Measurements from ENCODE around the gene PFN2. TPM values are rescaled to one million over a fixed set of nuclear protein-coding genes. Genes with fewer than 3 reads are reported as not detected.
A peak's percentile ranks its signal among the peaks of the same experiment; 100 is the strongest.

The PFN2 gene
- polyA plus RNA-seq, 1 experiment = 659 TPM

- ChIA-PET CTCF (interaction anchor here (0.7 to 5.4 kb wide), 12 partner anchors 10 to 528 kb away, joined by 3 to 96 read pairs (median 10); no protein-coding TSS in a partner anchor), POLR2A (interaction anchor here (2.0 to 2.2 kb wide), 2 partner anchors 179 to 216 kb away, joined by 5 to 8 read pairs; no protein-coding TSS in a partner anchor)
- Histone ChIP-seq H3K9me3 (ENCODE audit: control insufficient read depth, insufficient read depth, low read length) (no peaks in the 10 kb centered on the region), H3K27ac (ENCODE audit: low read depth, low read length) (no peak overlapping the region), H3K27me3 (ENCODE audit: control insufficient read depth, insufficient read depth, low read length) (no peaks in the 10 kb centered on the region), H3K4me3 (ENCODE audit: low read depth, low read length) (peak overlapping the region; percentile 78)
- no peak for DNase-seq (ENCODE audit: low read depth, low spot score)
- no peak for TF ChIP-seq CTCF (IDR thresholded peaks at IDR 0.05; ENCODE audit: low read depth, low read length)
Observed at GRCh38 chr3:149968216-149968615, 2.5 kb downstream of the PFN2 start.

GRCh38 chr3:149967086-149967685 lies 3.5 kb downstream of the PFN2 start:
- POLR2A ChIA-PET = interaction anchor here (1.1 to 2.2 kb wide), 4 partner anchors 112 to 442 kb away, joined by 3 to 8 read pairs (median 4); no protein-coding TSS in a partner anchor
- no peaks in the 10 kb centered on the region for H3K27me3 ChIP-seq (ENCODE audit: control insufficient read depth, insufficient read depth, low read length)
- CTCF ChIA-PET = interaction anchor here (0.5 to 5.4 kb wide), 25 partner anchors 9 to 529 kb away, joined by 3 to 96 read pairs (median 5); no protein-coding TSS in a partner anchor
- no peaks in the 10 kb centered on the region for H3K9me3 ChIP-seq (ENCODE audit: control insufficient read depth, insufficient read depth, low read length)
- TF ChIP-seq CTCF (IDR thresholded peaks at IDR 0.05; ENCODE audit: low read depth, low read length) = peak; percentile 56
- no peak overlapping the region for H3K27ac ChIP-seq (ENCODE audit: low read depth, low read length)
- peak overlapping the region; percentile 31 for H3K4me3 ChIP-seq (ENCODE audit: low read depth, low read length)
- no peak for DNase-seq (ENCODE audit: low read depth, low spot score)

- Histone ChIP-seq H3K27ac (ENCODE audit: low read depth, low read length) (no peak overlapping the region), H3K27me3 (ENCODE audit: control insufficient read depth, insufficient read depth, low read length) (no peaks in the 10 kb centered on the region), H3K4me3 (ENCODE audit: low read depth, low read length) (no peak overlapping the region), H3K9me3 (ENCODE audit: control insufficient read depth, insufficient read depth, low read length) (no peaks in the 10 kb centered on the region)
- no peak for TF ChIP-seq CTCF (IDR thresholded peaks at IDR 0.05; ENCODE audit: low read depth, low read length)
- POLR2A ChIA-PET = no interaction called here
- CTCF ChIA-PET = interaction anchor here (0.6 to 5.4 kb wide), 10 partner anchors 10 to 558 kb away, joined by 3 to 96 read pairs (median 6); no protein-coding TSS in a partner anchor
- DNase-seq (ENCODE audit: low read depth, low spot score) = no peak
Observed at GRCh38 chr3:149965278-149965677, 5.4 kb downstream of the PFN2 start.

GRCh38 chr3:149964291-149964690 lies 6.4 kb downstream of the PFN2 start:
- ChIA-PET POLR2A (no interaction called here), CTCF (interaction anchor here (1.8 to 5.4 kb wide), 4 partner anchors 27 to 531 kb away, joined by 7 to 96 read pairs (median 23); no protein-coding TSS in a partner anchor)
- H3K9me3 ChIP-seq (ENCODE audit: control insufficient read depth, insufficient read depth, low read length) = no peaks in the 10 kb centered on the region
- no peak for DNase-seq (ENCODE audit: low read depth, low spot score)
- no peak for TF ChIP-seq CTCF (IDR thresholded peaks at IDR 0.05; ENCODE audit: low read depth, low read length)
- H3K27ac ChIP-seq (ENCODE audit: low read depth, low read length) = no peak overlapping the region
- no peak overlapping the region for H3K4me3 ChIP-seq (ENCODE audit: low read depth, low read length)
- H3K27me3 ChIP-seq (ENCODE audit: control insufficient read depth, insufficient read depth, low read length) = no peaks in the 10 kb centered on the region

- CTCF ChIA-PET = interaction anchor here (1.4 to 2.3 kb wide), 2 partner anchors 26 to 257 kb away, joined by 4 to 6 read pairs; no protein-coding TSS in a partner anchor
- no peak for TF ChIP-seq CTCF (IDR thresholded peaks at IDR 0.05; ENCODE audit: low read depth, low read length)
- Histone ChIP-seq H3K27me3 (ENCODE audit: control insufficient read depth, insufficient read depth, low read length) (no peaks in the 10 kb centered on the region), H3K27ac (ENCODE audit: low read depth, low read length) (no peak overlapping the region), H3K9me3 (ENCODE audit: control insufficient read depth, insufficient read depth, low read length) (no peaks in the 10 kb centered on the region), H3K4me3 (ENCODE audit: low read depth, low read length) (no peak overlapping the region)
- POLR2A ChIA-PET = no interaction called here
- no peak for DNase-seq (ENCODE audit: low read depth, low spot score)
Observed at GRCh38 chr3:149963485-149963884, 7.2 kb downstream of the PFN2 start.
